Measurements from ENCODE around the gene GTF3A.

The GTF3A gene

GRCh38 chr13:27419328-27419727 lies 5.1 kb upstream of the GTF3A start:
- DNase-seq: no peak
- Histone ChIP-seq H3K27ac (ENCODE audit: low read length) (no peak overlapping the region), H3K79me2 (ENCODE audit: low read length) (no peaks in the 10 kb centered on the region), H3K27me3 (replicated peaks; ENCODE audit: insufficient read depth, low read length) (no peaks in the 10 kb centered on the region), H4K20me1 (ENCODE audit: insufficient read depth, low read length) (no peaks in the 10 kb centered on the region), H3K4me3 (ENCODE audit: low read length) (no peak overlapping the region), H3K4me1 (ENCODE audit: low read length) (no peaks in the 10 kb centered on the region), H3K9ac (ENCODE audit: low read length) (no peak overlapping the region), H2AFZ (ENCODE audit: low read length) (no peak overlapping the region), H3K4me2 (ENCODE audit: low read depth, low read length) (no peak overlapping the region), H3K36me3 (replicated peaks; ENCODE audit: insufficient read depth, low read length) (no peaks in the 10 kb centered on the region), H3F3A (ENCODE audit: insufficient read depth, low read length) (no peaks in the 10 kb centered on the region), H3K9me3 (replicated peaks; ENCODE audit: insufficient read depth, low read length) (no peaks in the 10 kb centered on the region), H3K9me2 (replicated peaks; ENCODE audit: insufficient read depth, low read length) (no peaks in the 10 kb centered on the region)
- TF ChIP-seq CTCF (IDR thresholded peaks at IDR 0.05; ENCODE audit: low read length) (no peak), EZH2 (optimal IDR thresholded peaks at IDR 0.05; ENCODE audit: low read depth, low read length) (no peak), EZH2phosphoT487 (IDR thresholded peaks at IDR 0.05; ENCODE audit: low read length) (no peak)

- H3F3A ChIP-seq (ENCODE audit: insufficient read depth, low read length): peaks cover 11% of the 10 kb centered on the region; the same call in 1 of the 2 replicates
- H4K20me1 ChIP-seq (ENCODE audit: insufficient read depth, low read length): no peaks in the 10 kb centered on the region
- H3K9me3 ChIP-seq (replicated peaks; ENCODE audit: insufficient read depth, low read length): no peaks in the 10 kb centered on the region
- peaks cover 15% of the 10 kb centered on the region for H3K79me2 ChIP-seq (ENCODE audit: low read length)
- no peaks in the 10 kb centered on the region for H3K27me3 ChIP-seq (replicated peaks; ENCODE audit: insufficient read depth, low read length)
- no peak for DNase-seq
- no peak overlapping the region for H3K27ac ChIP-seq (ENCODE audit: low read length)
- H3K36me3 ChIP-seq (replicated peaks; ENCODE audit: insufficient read depth, low read length): no peaks in the 10 kb centered on the region
- H3K9ac ChIP-seq (ENCODE audit: low read length): no peak overlapping the region
- H3K4me1 ChIP-seq (ENCODE audit: low read length): no peaks in the 10 kb centered on the region; the same call in 1 of the 2 replicates
- no peaks in the 10 kb centered on the region for H3K9me2 ChIP-seq (replicated peaks; ENCODE audit: insufficient read depth, low read length)
- no peak for TF ChIP-seq EZH2 (optimal IDR thresholded peaks at IDR 0.05; ENCODE audit: low read depth, low read length)
- TF ChIP-seq EZH2phosphoT487 (IDR thresholded peaks at IDR 0.05; ENCODE audit: low read length): no peak
- TF ChIP-seq CTCF (IDR thresholded peaks at IDR 0.05; ENCODE audit: low read length): no peak
- no peak overlapping the region for H3K4me3 ChIP-seq (ENCODE audit: low read length)
- no peak overlapping the region for H2AFZ ChIP-seq (ENCODE audit: low read length)
- H3K4me2 ChIP-seq (ENCODE audit: low read depth, low read length): no peak overlapping the region
Observed at GRCh38 chr13:27421101-27421871, 3.1 kb upstream of the GTF3A start.

- DNase-seq: no peak
- H3K79me2 ChIP-seq (ENCODE audit: low read length): peaks cover 36% of the 10 kb centered on the region
- no peaks in the 10 kb centered on the region for H3K36me3 ChIP-seq (replicated peaks; ENCODE audit: insufficient read depth, low read length)
- no peak overlapping the region for H3K9ac ChIP-seq (ENCODE audit: low read length)
- H3K27ac ChIP-seq (ENCODE audit: low read length): no peak overlapping the region
- no peak overlapping the region for H2AFZ ChIP-seq (ENCODE audit: low read length)
- H3K4me3 ChIP-seq (ENCODE audit: low read length): no peak overlapping the region
- no peak overlapping the region for H3K4me2 ChIP-seq (ENCODE audit: low read depth, low read length)
- H3K4me1 ChIP-seq (ENCODE audit: low read length): no peaks in the 10 kb centered on the region; the same call in 1 of the 2 replicates
- TF ChIP-seq CTCF (IDR thresholded peaks at IDR 0.05; ENCODE audit: low read length) (no peak), EZH2 (optimal IDR thresholded peaks at IDR 0.05; ENCODE audit: low read depth, low read length) (no peak), EZH2phosphoT487 (IDR thresholded peaks at IDR 0.05; ENCODE audit: low read length) (no peak)
- H3K9me3 ChIP-seq (replicated peaks; ENCODE audit: insufficient read depth, low read length): no peaks in the 10 kb centered on the region
- no peaks in the 10 kb centered on the region for H3K27me3 ChIP-seq (replicated peaks; ENCODE audit: insufficient read depth, low read length)
- no peaks in the 10 kb centered on the region for H4K20me1 ChIP-seq (ENCODE audit: insufficient read depth, low read length)
- no peaks in the 10 kb centered on the region for H3K9me2 ChIP-seq (replicated peaks; ENCODE audit: insufficient read depth, low read length)
- peaks cover 14% of the 10 kb centered on the region; the same call in 1 of the 2 replicates for H3F3A ChIP-seq (ENCODE audit: insufficient read depth, low read length)
Observed at GRCh38 chr13:27423333-27423732, 1.1 kb upstream of the GTF3A start.
